ENCODE results near the gene ZBTB7C.

Gene ZBTB7C

GRCh38 chr18:48292782-48293424, 116.3 kb downstream of the ZBTB7C start:
- Histone ChIP-seq H3K4me3 (ENCODE audit: low read depth, low read length) (no peak overlapping the region), H3K36me3 (ENCODE audit: control insufficient read depth in 2 of 2, insufficient read depth in 1 of 2, low read length in 2 of 2) (no peaks in the 10 kb centered on the region), H3K9me3 (ENCODE audit: control insufficient read depth, insufficient read depth, low read depth, low read length) (no peaks in the 10 kb centered on the region), H3K4me1 (ENCODE audit: control insufficient read depth, insufficient read depth, low read length) (peaks cover 2% of the 10 kb centered on the region; the same call in 1 of the 2 replicates), H3K27ac (ENCODE audit: extremely low read depth, low read depth, low read length) (no peak overlapping the region)
- CTCF ChIA-PET, result interaction anchor here (0.6 to 1.0 kb wide), 2 partner anchors 25 to 210 kb away, joined by 3 read pairs; no protein-coding TSS in a partner anchor
- TF ChIP-seq ZIC2 (tag by site-specific recombination; IDR thresholded peaks at IDR 0.05), result no peak
- TF ChIP-seq PRDM1 (tag by site-specific recombination; IDR thresholded peaks at IDR 0.05), result no peak
- TF ChIP-seq ZNF132 (tag by site-specific recombination; IDR thresholded peaks at IDR 0.05; ENCODE audit: borderline replicate concordance), result no peak
- no peak for TF ChIP-seq ZFP41 (tag by site-specific recombination; IDR thresholded peaks at IDR 0.05; ENCODE audit: borderline replicate concordance)
- no peak for TF ChIP-seq HOXC10 (CRISPR knock-in tag; IDR thresholded peaks at IDR 0.05)
- no peak for TF ChIP-seq ZNF596 (tag by site-specific recombination; IDR thresholded peaks at IDR 0.05)
- no peak for TF ChIP-seq BCL11B (tag by site-specific recombination; IDR thresholded peaks at IDR 0.05; ENCODE audit: low read depth)
- no peak for TF ChIP-seq ZNF138 (tag by site-specific recombination; IDR thresholded peaks at IDR 0.05; ENCODE audit: borderline replicate concordance)
- no peak for TF ChIP-seq OVOL3 (tag by site-specific recombination; IDR thresholded peaks at IDR 0.05)
- POLR2A ChIA-PET, result no interaction called here

- H3K4me3 ChIP-seq (ENCODE audit: low read depth, low read length), result no peak overlapping the region
- ChIA-PET CTCF (interaction anchor here (0.5 to 1.0 kb wide), 3 partner anchors 26 to 294 kb away, joined by 3 read pairs; no protein-coding TSS in a partner anchor), POLR2A (no interaction called here)
- no peak overlapping the region for H3K27ac ChIP-seq (ENCODE audit: extremely low read depth, low read depth, low read length)
- peaks cover 2% of the 10 kb centered on the region; the same call in 1 of the 2 replicates for H3K4me1 ChIP-seq (ENCODE audit: control insufficient read depth, insufficient read depth, low read length)
- H3K9me3 ChIP-seq (ENCODE audit: control insufficient read depth, insufficient read depth, low read depth, low read length), result no peaks in the 10 kb centered on the region
- TF ChIP-seq, protein P1, sequence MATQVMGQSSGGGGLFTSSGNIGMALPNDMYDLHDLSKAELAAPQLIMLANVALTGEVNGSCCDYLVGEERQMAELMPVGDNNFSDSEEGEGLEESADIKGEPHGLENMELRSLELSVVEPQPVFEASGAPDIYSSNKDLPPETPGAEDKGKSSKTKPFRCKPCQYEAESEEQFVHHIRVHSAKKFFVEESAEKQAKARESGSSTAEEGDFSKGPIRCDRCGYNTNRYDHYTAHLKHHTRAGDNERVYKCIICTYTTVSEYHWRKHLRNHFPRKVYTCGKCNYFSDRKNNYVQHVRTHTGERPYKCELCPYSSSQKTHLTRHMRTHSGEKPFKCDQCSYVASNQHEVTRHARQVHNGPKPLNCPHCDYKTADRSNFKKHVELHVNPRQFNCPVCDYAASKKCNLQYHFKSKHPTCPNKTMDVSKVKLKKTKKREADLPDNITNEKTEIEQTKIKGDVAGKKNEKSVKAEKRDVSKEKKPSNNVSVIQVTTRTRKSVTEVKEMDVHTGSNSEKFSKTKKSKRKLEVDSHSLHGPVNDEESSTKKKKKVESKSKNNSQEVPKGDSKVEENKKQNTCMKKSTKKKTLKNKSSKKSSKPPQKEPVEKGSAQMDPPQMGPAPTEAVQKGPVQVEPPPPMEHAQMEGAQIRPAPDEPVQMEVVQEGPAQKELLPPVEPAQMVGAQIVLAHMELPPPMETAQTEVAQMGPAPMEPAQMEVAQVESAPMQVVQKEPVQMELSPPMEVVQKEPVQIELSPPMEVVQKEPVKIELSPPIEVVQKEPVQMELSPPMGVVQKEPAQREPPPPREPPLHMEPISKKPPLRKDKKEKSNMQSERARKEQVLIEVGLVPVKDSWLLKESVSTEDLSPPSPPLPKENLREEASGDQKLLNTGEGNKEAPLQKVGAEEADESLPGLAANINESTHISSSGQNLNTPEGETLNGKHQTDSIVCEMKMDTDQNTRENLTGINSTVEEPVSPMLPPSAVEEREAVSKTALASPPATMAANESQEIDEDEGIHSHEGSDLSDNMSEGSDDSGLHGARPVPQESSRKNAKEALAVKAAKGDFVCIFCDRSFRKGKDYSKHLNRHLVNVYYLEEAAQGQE (tag by site-specific recombination; IDR thresholded peaks at IDR 0.05), result no peak
- TF ChIP-seq BCL6B (tag by site-specific recombination; IDR thresholded peaks at IDR 0.05) (no peak), TRIM28 (IDR thresholded peaks at IDR 0.05; ENCODE audit: borderline replicate concordance, low read length) (no peak), ZNF501 (tag by site-specific recombination; IDR thresholded peaks at IDR 0.05) (no peak), ZFHX2 (tag by site-specific recombination; conservative IDR thresholded peaks at IDR 0.05) (no peak)
- TF ChIP-seq, protein P2, sequence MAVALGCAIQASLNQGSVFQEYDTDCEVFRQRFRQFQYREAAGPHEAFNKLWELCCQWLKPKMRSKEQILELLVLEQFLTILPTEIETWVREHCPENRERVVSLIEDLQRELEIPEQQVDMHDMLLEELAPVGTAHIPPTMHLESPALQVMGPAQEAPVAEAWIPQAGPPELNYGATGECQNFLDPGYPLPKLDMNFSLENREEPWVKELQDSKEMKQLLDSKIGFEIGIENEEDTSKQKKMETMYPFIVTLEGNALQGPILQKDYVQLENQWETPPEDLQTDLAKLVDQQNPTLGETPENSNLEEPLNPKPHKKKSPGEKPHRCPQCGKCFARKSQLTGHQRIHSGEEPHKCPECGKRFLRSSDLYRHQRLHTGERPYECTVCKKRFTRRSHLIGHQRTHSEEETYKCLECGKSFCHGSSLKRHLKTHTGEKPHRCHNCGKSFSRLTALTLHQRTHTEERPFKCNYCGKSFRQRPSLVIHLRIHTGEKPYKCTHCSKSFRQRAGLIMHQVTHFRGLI (tag by site-specific recombination; IDR thresholded peaks at IDR 0.05), result no peak
- no peaks in the 10 kb centered on the region for H3K36me3 ChIP-seq (ENCODE audit: control insufficient read depth in 2 of 2, insufficient read depth in 1 of 2, low read length in 2 of 2)
Measured at GRCh38 chr18:48292229-48292628, 117.0 kb downstream of the ZBTB7C start.
